Vagina (tissue), 2 donors: ENCODE data around the gene KRT31.

Source experiments
- POLR2A ChIP-seq, 2 donors: fragments of 450-650 bp; IDR thresholded peaks; one replicate each; pipeline ENCODE4 v1.6.1; 2017; ENCODE audit warnings: antibody characterized with exemption in 2 of 2, mild to moderate bottlenecking in 2 of 2, moderate library complexity in 2 of 2
- POLR2AphosphoS5 ChIP-seq, 2 donors: sonication (generic); formaldehyde crosslinking; IDR thresholded peaks; one replicate each; pipeline ENCODE4 v1.9.0; 2017; ENCODE audit warnings: antibody characterized with exemption in 2 of 2, mild to moderate bottlenecking in 2 of 2, low read depth in 1 of 2; ENCODE audit not compliant: insufficient read depth in 1 of 2
- TF ChIP-seq, protein P1 (sequence below), 3 experiments: fragments of 450-650 bp in 2 of 3; fragments of 200-600 bp in 1 of 3; sonication (generic) in 1 of 3; IDR thresholded peaks; one replicate each; pipeline ENCODE4 v1.5.1; 2017 to 2019; ENCODE audit warnings: antibody characterized with exemption in 3 of 3, mild to moderate bottlenecking in 2 of 3, moderate library complexity in 2 of 3

DNA sequence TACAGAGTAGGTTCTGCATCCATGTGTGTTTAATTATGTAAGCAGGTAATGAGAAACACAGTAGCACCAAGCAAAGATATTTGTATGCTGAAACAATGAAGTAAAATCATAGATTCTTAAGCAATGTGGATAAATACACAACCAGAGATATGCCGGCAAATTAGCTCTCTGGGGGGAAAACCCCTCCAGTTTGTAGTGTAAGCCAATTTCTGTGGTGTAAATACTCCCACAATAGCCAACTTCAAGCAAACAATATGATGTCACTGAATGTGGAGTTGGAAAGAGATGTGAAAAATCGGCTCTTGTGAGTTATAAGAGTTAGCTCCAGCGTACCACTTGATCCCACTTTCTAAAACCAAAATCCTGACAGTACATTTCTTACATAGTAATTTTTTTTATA is 47.2 kb upstream of the KRT31 start:
- TF ChIP-seq, protein P1, sequence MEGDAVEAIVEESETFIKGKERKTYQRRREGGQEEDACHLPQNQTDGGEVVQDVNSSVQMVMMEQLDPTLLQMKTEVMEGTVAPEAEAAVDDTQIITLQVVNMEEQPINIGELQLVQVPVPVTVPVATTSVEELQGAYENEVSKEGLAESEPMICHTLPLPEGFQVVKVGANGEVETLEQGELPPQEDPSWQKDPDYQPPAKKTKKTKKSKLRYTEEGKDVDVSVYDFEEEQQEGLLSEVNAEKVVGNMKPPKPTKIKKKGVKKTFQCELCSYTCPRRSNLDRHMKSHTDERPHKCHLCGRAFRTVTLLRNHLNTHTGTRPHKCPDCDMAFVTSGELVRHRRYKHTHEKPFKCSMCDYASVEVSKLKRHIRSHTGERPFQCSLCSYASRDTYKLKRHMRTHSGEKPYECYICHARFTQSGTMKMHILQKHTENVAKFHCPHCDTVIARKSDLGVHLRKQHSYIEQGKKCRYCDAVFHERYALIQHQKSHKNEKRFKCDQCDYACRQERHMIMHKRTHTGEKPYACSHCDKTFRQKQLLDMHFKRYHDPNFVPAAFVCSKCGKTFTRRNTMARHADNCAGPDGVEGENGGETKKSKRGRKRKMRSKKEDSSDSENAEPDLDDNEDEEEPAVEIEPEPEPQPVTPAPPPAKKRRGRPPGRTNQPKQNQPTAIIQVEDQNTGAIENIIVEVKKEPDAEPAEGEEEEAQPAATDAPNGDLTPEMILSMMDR (IDR thresholded peaks at IDR 0.05), result no peak
- TF ChIP-seq POLR2A (IDR thresholded peaks at IDR 0.05), result no peak
- no peak for TF ChIP-seq POLR2AphosphoS5 (IDR thresholded peaks at IDR 0.05; ENCODE audit: insufficient read depth in 1 of 2, low read depth in 1 of 2)
